ENCODE data around the gene HDAC3. TPM values are rescaled to one million over a fixed set of nuclear protein-coding genes. Genes with fewer than 3 reads are reported as not detected.

Gene HDAC3
- total RNA-seq, 1 donor from 2014 or later = 44.7 TPM

DNA sequence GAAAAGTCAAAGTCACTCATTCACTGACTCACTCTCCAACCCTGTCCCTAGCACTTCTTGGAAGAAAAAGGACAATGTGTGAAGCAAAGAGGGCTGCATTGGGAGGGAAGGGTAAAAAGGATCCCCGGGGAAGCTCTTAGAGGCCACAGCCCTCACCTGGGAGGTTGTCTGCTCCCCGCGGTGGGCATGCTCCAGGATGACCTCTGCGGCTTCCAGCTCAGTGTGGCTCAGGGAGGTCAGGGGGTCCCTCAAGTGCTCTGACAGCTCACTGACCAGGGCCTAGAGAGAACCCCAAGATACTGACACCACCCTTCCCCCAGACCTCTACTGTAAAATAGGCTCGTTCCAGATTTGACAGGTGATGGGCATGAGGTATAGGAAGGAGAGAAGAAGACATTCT is 10.6 kb upstream of the HDAC3 start:
- no peak for DNase-seq (ENCODE audit: extremely low spot score in 2 of 2)
- no peak for TF ChIP-seq POLR2AphosphoS5 (IDR thresholded peaks at IDR 0.05; ENCODE audit: insufficient read depth in 1 of 2, low read depth in 1 of 2)
- no peak for TF ChIP-seq POLR2A (IDR thresholded peaks at IDR 0.05)
- TF ChIP-seq, protein P1, sequence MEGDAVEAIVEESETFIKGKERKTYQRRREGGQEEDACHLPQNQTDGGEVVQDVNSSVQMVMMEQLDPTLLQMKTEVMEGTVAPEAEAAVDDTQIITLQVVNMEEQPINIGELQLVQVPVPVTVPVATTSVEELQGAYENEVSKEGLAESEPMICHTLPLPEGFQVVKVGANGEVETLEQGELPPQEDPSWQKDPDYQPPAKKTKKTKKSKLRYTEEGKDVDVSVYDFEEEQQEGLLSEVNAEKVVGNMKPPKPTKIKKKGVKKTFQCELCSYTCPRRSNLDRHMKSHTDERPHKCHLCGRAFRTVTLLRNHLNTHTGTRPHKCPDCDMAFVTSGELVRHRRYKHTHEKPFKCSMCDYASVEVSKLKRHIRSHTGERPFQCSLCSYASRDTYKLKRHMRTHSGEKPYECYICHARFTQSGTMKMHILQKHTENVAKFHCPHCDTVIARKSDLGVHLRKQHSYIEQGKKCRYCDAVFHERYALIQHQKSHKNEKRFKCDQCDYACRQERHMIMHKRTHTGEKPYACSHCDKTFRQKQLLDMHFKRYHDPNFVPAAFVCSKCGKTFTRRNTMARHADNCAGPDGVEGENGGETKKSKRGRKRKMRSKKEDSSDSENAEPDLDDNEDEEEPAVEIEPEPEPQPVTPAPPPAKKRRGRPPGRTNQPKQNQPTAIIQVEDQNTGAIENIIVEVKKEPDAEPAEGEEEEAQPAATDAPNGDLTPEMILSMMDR (IDR thresholded peaks at IDR 0.05) = no peak
- intact Hi-C loops (cut with DNase I) = no loop called here
- peaks cover 0 to 33% of the 10 kb centered on the region in 2 donors for H3K36me3 ChIP-seq
- peaks cover 20% of the 10 kb centered on the region for H3K4me1 ChIP-seq
- no peaks in the 10 kb centered on the region for H3K27me3 ChIP-seq
- H3K4me3 ChIP-seq = no peak overlapping the region
- no peaks in the 10 kb centered on the region for H3K9me3 ChIP-seq
- no peak overlapping the region for H3K27ac ChIP-seq

GRCh38 chr5:141646026-141646425 is 9.4 kb upstream of the HDAC3 start:
- Histone ChIP-seq H3K27me3 (no peaks in the 10 kb centered on the region), H3K4me3 (no peak overlapping the region), H3K36me3 (peaks cover 0 to 36% of the 10 kb centered on the region in 2 donors), H3K27ac (no peak overlapping the region), H3K4me1 (peaks cover 16% of the 10 kb centered on the region), H3K9me3 (no peaks in the 10 kb centered on the region)
- intact Hi-C loops (cut with DNase I) = no loop called here
- TF ChIP-seq, protein P1 (IDR thresholded peaks at IDR 0.05) = no peak
- TF ChIP-seq POLR2AphosphoS5 (IDR thresholded peaks at IDR 0.05; ENCODE audit: insufficient read depth in 1 of 2, low read depth in 1 of 2) (no peak), POLR2A (IDR thresholded peaks at IDR 0.05) (no peak)
- DNase-seq (ENCODE audit: extremely low spot score in 2 of 2) = no peak

DNA sequence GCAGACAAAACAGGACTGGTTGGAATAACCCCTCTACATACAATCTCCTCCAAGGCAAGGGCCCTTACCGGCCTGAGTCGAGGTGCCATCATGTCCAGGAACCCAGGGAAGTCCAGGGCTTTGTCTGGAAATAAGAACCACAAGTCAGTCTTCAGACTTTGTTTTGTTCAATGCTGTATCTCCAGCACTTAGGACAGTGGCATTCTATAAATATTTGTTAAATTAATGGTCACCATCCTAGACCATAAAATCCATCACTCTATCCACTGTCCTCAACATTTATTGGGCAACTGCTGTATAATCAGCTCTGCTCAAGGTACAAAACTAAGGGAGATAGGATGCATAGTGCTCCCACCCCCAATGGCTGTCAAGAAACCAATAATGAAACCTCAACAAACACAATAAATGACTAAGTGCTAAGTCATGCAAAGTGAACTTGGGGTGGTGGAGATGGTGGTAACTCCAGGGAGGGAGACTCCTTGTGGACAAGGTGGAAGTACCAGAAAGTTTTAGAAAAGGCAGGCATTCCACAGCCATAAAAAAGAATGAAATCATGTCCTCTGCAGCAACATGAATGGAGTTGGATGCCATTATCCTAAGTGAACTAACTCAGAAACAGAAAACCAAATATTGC is 5.1 kb upstream of the HDAC3 start:
- peaks cover 14% of the 10 kb centered on the region for H3K4me1 ChIP-seq
- DNase-seq (ENCODE audit: extremely low spot score in 2 of 2) = no peak
- H3K9me3 ChIP-seq = no peaks in the 10 kb centered on the region
- intact Hi-C loops (cut with DNase I) = no loop called here
- H3K27ac ChIP-seq = no peak overlapping the region
- peaks cover 0 to 29% of the 10 kb centered on the region in 2 donors for H3K36me3 ChIP-seq
- TF ChIP-seq POLR2AphosphoS5 (IDR thresholded peaks at IDR 0.05; ENCODE audit: insufficient read depth in 1 of 2, low read depth in 1 of 2) (no peak), POLR2A (IDR thresholded peaks at IDR 0.05) (no peak)
- TF ChIP-seq, protein P1 (IDR thresholded peaks at IDR 0.05) = no peak
- H3K27me3 ChIP-seq = no peaks in the 10 kb centered on the region
- H3K4me3 ChIP-seq = no peak overlapping the region

- Histone ChIP-seq H3K36me3 (peaks cover 0 to 29% of the 10 kb centered on the region in 2 donors), H3K27me3 (no peaks in the 10 kb centered on the region), H3K27ac (no peak overlapping the region), H3K4me1 (peaks cover 18% of the 10 kb centered on the region), H3K9me3 (no peaks in the 10 kb centered on the region), H3K4me3 (no peak overlapping the region)
- intact Hi-C loops (cut with DNase I) = no loop called here
- DNase-seq (ENCODE audit: extremely low spot score in 2 of 2) = no peak
- no peak for TF ChIP-seq POLR2AphosphoS5 (IDR thresholded peaks at IDR 0.05; ENCODE audit: insufficient read depth in 1 of 2, low read depth in 1 of 2)
- no peak for TF ChIP-seq POLR2A (IDR thresholded peaks at IDR 0.05)
- TF ChIP-seq, protein P1 (IDR thresholded peaks at IDR 0.05) = no peak
Measured at GRCh38 chr5:141640698-141641097, 4.0 kb upstream of the HDAC3 start.

GRCh38 chr5:141640051-141640415 is 3.4 kb upstream of the HDAC3 start:
- Histone ChIP-seq H3K4me1 (peaks cover 25% of the 10 kb centered on the region), H3K36me3 (peaks cover 0 to 26% of the 10 kb centered on the region in 2 donors), H3K27ac (no peak overlapping the region), H3K9me3 (no peaks in the 10 kb centered on the region), H3K4me3 (no peak overlapping the region), H3K27me3 (no peaks in the 10 kb centered on the region)
- TF ChIP-seq, protein P1 (IDR thresholded peaks at IDR 0.05) = no peak
- TF ChIP-seq POLR2AphosphoS5 (IDR thresholded peaks at IDR 0.05; ENCODE audit: insufficient read depth in 1 of 2, low read depth in 1 of 2) (no peak), POLR2A (IDR thresholded peaks at IDR 0.05) (no peak)
- intact Hi-C loops (cut with DNase I) = no loop called here
- no peak for DNase-seq (ENCODE audit: extremely low spot score in 2 of 2)

All from vagina (tissue), 2 donors.